T-helper 9 cell (primary cell): ENCODE measurements around the gene DPCD.

ENCODE experiments used
- DNase-seq: peaks from one replicate; pipeline ENCODE4 v3.0.0-alpha.2; 2020
- total RNA-seq, 2 donors: gene quantifications; one replicate each; lab custom pipeline; 2026; lab: John Stamatoyannopoulos, UW

Gene DPCD
- total RNA-seq: 0.24 to 1.0 reads per million in 2 donors

DNA sequence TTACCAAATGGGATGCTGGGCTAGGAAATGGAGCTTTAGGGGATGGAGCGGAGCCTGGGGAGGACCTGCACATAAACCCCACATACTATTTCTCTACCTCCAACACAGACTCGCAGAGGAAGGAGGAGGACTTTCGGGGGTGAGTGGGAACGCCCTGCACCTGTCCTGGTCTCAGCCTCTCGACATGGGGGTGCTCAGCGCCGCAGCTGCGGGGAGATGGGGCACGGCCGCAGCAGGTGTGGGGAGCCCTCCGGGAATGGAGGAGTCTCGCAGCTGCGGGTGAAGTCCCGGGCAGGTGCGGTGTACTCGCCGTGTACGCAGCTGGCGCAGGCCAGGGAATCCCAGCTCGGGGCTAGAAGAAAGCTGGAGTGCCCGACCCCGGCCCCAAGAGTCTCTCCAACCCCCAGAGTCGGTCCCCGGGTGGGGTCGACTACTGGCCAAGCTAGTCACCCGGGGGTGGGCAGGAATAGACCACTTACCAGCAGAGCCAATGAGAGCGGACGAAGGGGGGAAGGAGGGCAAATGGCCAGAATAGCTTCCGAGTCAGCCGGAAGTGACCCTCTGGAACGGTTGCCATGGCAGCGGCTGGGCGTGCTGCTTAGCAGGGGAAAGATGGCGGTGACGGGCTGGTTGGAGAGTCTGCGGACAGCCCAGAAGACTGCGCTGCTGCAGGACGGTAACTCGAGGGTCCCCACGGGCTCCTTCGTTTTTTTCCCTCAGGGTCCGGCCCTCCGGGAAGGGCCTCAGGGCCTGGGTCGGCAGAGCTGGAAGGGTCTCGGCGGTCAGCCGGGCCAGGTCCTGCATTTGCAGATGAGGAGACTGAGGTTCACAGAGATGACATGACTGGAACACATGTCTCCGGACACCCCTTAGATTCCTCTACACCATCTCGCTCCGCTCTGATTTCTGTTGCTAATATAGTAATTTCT, at the start of gene DPCD, which contains the start of gene POLL:
Gene DPCD (plus strand): TSS at position 597 of the 929 bp plus-strand sequence. CDS start 16 bp downstream, at position 613.
Gene POLL (minus strand): TSS at position 533 of the 929 bp plus-strand sequence. CDS start 897 bp downstream, outside the sequence.
- peak; percentile 81 for DNase-seq

GRCh38 chr10:101538446-101538845, 49.7 kb upstream of the DPCD start:
- DNase-seq: no peak

DNA sequence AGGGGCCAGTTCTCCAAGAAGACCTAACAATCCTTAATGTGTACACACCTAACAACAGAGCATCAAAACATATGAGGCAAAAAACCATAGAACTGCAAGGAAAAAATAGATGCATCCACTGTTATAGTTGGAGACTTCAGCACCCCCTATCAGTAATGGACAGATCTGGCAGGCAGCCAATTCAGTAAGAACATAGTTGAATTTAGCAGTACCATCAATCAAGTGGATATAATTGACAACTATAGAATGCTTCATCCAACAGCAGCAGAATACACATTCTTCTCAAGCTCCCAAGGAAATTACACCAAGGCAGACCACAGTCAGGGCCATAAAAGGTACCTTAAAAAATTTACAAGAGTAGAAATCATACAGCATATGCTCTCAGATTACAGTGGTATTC, 42.2 kb upstream of the DPCD start:
- no peak for DNase-seq

DNA sequence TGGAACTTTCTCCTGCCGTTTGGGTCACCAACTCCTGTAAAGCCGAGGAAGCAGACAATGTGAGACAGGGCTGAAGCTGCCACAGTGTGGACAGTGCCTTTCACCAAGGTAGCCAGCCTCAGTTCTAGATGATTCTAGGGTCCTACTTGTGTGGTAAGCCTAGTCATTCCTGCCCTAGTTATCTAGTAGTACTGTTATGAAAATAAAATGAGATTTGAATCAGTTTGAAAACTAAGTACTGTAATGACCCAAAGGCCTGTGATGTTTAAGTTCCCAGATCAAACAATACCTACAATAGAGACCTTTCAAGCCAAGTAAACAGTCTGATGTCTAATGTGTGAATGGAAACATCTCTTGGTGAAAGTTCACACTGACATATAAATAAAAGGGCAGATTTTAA, 37.2 kb upstream of the DPCD start:
- no peak for DNase-seq

DNA sequence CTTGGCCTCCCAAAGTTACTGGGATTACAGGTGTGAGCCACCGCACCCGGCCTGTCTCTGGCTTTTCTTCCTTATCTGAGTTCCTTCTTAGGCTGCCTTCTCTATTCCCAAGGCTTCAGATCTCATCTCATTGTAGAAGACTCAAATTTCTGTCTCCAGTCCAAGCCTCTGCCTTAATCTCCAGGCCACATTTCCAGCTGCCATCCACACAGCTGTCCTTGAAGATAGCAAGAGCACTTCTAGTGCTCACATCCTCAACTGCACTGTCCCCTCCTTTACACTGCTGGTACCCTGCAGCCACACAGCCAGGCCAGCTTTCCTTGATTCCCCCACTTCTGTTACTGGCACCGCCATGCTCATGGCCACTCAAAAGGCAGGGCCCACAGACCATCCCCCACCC, 35.7 kb upstream of the DPCD start:
- DNase-seq: no peak

- no peak for DNase-seq
Observed at GRCh38 chr10:101557541-101557940, 30.6 kb upstream of the DPCD start.

- DNase-seq: no peak
Observed at GRCh38 chr10:101558204-101558603, 29.9 kb upstream of the DPCD start.

GRCh38 chr10:101558671-101559595, 29.2 kb upstream of the DPCD start:
- no peak for DNase-seq

- no peak for DNase-seq
Observed at GRCh38 chr10:101559596-101560297, 28.4 kb upstream of the DPCD start.

DNA sequence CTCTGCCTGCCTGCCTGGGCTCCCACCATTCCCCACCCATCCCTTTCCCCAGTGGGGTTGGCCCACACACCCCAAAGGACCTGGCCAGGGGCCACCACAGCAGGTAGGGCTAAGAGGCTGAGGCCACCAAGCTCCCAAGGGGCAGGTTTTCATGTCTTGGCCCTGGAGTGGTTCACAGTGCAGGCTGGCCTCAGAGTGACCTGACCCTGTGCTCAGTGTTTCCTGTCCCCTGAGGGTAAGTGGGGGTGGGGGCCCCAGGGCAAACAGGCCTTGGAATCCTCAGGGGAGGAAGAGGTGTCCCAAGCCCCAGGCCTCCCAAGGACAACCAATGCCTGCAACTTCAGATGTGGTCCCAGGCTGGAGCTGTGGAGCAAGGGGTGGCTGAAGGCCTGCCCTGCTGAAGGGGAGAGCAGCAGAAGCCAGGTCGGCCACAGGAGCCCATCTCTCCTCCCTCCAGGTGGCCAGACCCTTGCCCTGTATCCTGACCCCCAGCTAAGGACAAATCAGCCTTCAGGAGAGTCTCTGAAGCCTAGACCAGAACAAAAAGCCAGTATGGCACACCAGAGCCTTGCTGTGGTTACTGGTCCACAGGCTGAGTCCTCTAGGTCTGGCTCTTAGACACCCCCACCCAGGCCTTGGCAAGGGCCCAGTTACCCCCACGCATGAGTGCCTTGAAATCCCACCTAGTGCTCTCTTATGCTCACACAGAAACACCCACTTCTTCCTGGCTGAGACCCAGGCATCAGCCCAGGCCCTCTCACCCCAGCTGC, 27.6 kb upstream of the DPCD start:
- no peak for DNase-seq

- DNase-seq: no peak
Observed at GRCh38 chr10:101561068-101561915, 26.8 kb upstream of the DPCD start.

GRCh38 chr10:101562231-101562630, 25.9 kb upstream of the DPCD start:
- DNase-seq: no peak

DNA sequence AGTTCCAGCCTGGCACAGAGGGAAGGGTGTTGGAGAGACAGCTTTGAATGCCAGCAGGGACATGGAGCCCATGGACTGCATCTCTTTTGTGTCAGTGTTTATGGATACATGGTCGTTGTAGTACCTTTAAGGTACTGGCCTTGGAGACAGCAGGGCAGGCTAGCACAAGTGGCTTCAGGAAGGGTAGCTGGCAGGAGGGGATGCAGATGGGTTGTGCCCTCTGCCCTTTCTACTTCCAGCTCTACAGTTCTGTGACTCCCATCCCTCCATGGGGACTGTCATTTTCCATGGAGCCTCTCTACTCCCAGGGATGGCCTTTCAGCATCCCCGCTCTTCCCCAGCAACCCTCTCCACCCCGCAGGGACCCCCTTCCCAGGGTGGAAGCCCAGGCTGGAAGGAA, 25.1 kb upstream of the DPCD start:
- no peak for DNase-seq

GRCh38 chr10:101563497-101564040, 24.6 kb upstream of the DPCD start:
- no peak for DNase-seq

DNA sequence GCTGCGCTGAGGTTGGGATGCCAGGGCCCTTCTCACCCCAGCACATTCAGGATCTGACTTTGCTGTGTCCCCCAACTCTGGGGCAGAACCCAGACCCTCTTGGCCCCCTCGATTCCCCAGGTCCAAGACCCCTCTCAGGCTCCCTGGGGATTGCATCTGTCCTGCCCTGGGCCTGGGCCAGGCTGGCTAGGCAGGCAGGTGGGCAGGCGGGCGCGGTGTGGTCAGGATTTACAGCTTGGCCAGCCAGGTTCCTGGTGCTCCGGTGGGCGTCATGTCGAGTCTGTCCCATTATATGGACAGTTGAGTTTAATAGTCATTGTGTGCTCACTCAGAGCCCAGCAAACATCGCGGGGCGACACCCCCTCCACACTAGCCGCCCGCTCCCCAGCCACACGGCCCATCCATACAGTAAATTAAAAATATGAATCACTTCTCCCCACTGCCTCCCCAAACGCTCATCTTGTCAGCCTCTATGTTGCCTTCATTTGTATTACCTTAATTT, 23.6 kb upstream of the DPCD start:
- DNase-seq: no peak

DNA sequence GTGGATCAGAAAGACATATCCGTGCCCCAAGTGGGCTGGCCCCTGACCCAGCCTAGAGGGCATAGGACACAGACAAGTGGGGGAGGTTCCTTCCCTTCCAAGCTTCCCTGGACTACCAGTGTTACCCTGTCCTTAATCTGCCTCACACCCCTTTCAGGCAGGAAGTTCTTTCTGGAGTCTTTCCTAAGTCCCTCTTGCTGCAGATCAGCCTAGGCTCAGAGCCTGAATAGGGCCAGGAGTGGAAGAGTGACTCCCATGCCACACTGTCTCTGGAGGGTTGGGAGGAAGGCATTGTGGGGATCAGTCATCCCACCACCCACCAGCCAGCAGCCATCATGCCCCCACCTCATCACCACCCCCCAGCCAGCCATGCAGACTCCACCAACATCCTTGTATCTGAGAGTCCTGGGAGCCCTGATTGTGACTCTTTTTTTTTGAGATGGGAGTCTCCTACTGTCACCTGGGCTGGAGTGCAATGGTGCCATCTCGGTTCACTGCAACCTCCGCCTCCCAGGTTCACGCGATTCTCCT, 22.7 kb upstream of the DPCD start:
- DNase-seq: no peak

GRCh38 chr10:101565936-101566332, 22.2 kb upstream of the DPCD start:
- no peak for DNase-seq

- no peak for DNase-seq
Observed at GRCh38 chr10:101566333-101567164, 21.6 kb upstream of the DPCD start.
